Measurements from ENCODE around the gene SMIM38. TPM values are rescaled to one million over a fixed set of nuclear protein-coding genes. Genes with fewer than 3 reads are reported as not detected.

SMIM38 gene
- total and polyA plus RNA-seq, 2 donors (not counting 1 experiment from before 2014, with no cell fraction given) = 1.2 to 1.6 TPM

DNA sequence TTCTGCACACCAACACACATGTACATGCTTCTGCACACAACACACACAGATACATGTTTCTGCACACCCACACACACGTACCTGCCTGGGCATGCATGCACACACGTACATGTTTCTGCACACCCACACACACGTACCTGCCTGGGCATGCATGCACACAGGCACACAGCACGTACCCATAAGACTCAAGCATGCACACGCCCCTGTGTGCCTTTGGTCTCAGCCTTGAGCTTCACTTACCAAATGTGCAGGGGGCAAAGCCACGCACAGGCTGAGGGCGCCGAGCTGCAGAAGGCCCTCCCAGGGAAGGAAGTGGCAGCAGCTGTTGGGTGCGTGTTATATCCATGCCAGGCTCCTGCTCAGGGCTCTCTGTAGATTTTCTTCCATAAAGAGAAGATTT, 34.7 kb upstream of the SMIM38 start:
- TF ChIP-seq, protein P1, sequence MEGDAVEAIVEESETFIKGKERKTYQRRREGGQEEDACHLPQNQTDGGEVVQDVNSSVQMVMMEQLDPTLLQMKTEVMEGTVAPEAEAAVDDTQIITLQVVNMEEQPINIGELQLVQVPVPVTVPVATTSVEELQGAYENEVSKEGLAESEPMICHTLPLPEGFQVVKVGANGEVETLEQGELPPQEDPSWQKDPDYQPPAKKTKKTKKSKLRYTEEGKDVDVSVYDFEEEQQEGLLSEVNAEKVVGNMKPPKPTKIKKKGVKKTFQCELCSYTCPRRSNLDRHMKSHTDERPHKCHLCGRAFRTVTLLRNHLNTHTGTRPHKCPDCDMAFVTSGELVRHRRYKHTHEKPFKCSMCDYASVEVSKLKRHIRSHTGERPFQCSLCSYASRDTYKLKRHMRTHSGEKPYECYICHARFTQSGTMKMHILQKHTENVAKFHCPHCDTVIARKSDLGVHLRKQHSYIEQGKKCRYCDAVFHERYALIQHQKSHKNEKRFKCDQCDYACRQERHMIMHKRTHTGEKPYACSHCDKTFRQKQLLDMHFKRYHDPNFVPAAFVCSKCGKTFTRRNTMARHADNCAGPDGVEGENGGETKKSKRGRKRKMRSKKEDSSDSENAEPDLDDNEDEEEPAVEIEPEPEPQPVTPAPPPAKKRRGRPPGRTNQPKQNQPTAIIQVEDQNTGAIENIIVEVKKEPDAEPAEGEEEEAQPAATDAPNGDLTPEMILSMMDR (IDR thresholded peaks at IDR 0.05) = no peak
- no peak for TF ChIP-seq EZH2 (IDR thresholded peaks at IDR 0.05; ENCODE audit: borderline replicate concordance, insufficient read depth, low read depth, low read length, poor library complexity, severe bottlenecking)
- H3K79me2 ChIP-seq (ENCODE audit: control insufficient read depth, insufficient read depth, low read length) = no peaks in the 10 kb centered on the region
- intact Hi-C loops (cut with micrococcal nuclease) = no loop called here
- H3K27ac ChIP-seq (ENCODE audit: low read length in 2 of 2) = no peak overlapping the region
- no peak for DNase-seq
- no peak overlapping the region for H3K9ac ChIP-seq (ENCODE audit: low read length)
- ATAC-seq (ENCODE audit: low read depth) = no peak
- no peak overlapping the region for H3K4me2 ChIP-seq (replicated peaks; ENCODE audit: low read depth, low read length, poor library complexity, severe bottlenecking)
- peaks cover 22 to 32% of the 10 kb centered on the region in 2 donors for H3K4me1 ChIP-seq (ENCODE audit: control insufficient read depth in 2 of 2, insufficient read depth in 2 of 2, low read length in 2 of 2)
- Mint-ChIP-seq H3K27ac (no peak overlapping the region), H3K27me3 (no peaks in the 10 kb centered on the region), H3K4me3 (no peak overlapping the region), H3K9me3 (ENCODE audit: insufficient read depth) (no peaks in the 10 kb centered on the region), H3K4me1 (peaks cover 24% of the 10 kb centered on the region)
- H3K36me3 ChIP-seq (replicated peaks in 1 of 2; ENCODE audit: control extremely low read depth in 1 of 2, control insufficient read depth in 1 of 2, extremely low read depth in 1 of 2, insufficient read depth in 2 of 2, low read length in 1 of 2) = no peaks in the 10 kb centered on the region
- H3K27me3 ChIP-seq (replicated peaks in 1 of 4; ENCODE audit: control extremely low read depth in 1 of 4, control insufficient read depth in 3 of 4, insufficient read depth in 4 of 4, low read length in 3 of 4) = peaks cover 0 to 1% (median 0%) of the 10 kb centered on the region in 4 experiments
- ChIA-PET POLR2A (no interaction called here), CTCF (interaction anchor here (1.9 kb wide), 1 partner anchor 19 kb away, joined by 4 read pairs; no protein-coding TSS in a partner anchor)
- peaks cover 0 to 10% (median 0%) of the 10 kb centered on the region in 3 donors for H3K9me3 ChIP-seq (ENCODE audit: control extremely low read depth in 1 of 3, control insufficient read depth in 2 of 3, insufficient read depth in 1 of 3, low read length in 2 of 3)
- no peak overlapping the region for H2AFZ ChIP-seq (ENCODE audit: insufficient read depth, low read depth, low read length, poor library complexity, severe bottlenecking)
- 59% methylated on average over 8 of the region's 9 CpGs for WGBS (ENCODE audit: insufficient coverage)
- H4K20me1 ChIP-seq (ENCODE audit: control insufficient read depth, insufficient read depth, low read length, poor library complexity, severe bottlenecking) = no peaks in the 10 kb centered on the region
- no peak overlapping the region for H3K4me3 ChIP-seq (ENCODE audit: control extremely low read depth in 1 of 5, extremely low read depth in 1 of 5, insufficient read depth in 1 of 5, low read depth in 2 of 5, low read length in 4 of 5)

DNA sequence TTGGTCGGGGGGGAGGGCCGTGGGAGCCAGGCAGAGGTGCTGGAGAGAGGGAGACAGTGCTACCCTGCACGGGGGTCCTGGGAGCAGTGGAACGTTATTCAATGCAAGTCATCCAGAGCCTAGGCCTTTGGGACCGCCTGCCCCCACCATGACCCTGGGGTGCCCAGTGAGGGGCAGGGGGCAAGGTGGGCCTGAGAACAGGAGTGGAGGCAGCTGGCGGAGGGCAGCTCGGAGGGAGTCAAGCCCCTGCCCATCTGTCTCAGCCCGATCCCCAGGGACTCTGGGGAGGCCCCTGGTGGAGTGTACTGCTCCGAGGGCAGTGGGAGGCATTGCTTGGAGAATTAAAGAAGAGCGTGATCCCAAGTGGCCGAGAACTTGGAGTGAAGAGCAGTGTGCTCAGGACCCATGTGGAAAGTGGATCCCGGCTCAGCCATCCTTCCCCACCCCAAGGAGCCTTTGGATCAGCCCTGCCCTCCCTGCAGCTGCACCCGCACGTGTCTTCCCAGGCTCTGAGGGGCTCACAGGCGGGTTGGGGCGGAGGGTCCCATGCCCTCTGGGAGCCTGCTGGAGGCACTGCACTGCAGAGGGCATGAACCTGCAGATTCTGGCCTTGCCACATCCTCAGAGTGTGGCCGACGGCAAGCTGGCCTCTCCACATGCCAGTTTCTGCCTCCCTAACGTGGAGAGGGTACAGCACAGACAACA, 34.0 kb upstream of the SMIM38 start:
- H3K9ac ChIP-seq (ENCODE audit: low read length) = no peak overlapping the region
- intact Hi-C loops (cut with micrococcal nuclease) = no loop called here

More for the DNA sequence above, 34.0 kb upstream of the SMIM38 start:
- Histone ChIP-seq H2AFZ (ENCODE audit: insufficient read depth, low read depth, low read length, poor library complexity, severe bottlenecking) (no peak overlapping the region), H3K27me3 (replicated peaks in 1 of 4; ENCODE audit: control extremely low read depth in 1 of 4, control insufficient read depth in 3 of 4, insufficient read depth in 4 of 4, low read length in 3 of 4) (peaks cover 0 to 2% (median 0%) of the 10 kb centered on the region in 4 experiments), H3K4me1 (ENCODE audit: control insufficient read depth in 2 of 2, insufficient read depth in 2 of 2, low read length in 2 of 2) (peaks cover 22 to 32% of the 10 kb centered on the region in 2 donors), H3K27ac (ENCODE audit: low read length in 2 of 2) (no peak overlapping the region), H3K4me2 (replicated peaks; ENCODE audit: low read depth, low read length, poor library complexity, severe bottlenecking) (no peak overlapping the region), H3K4me3 (ENCODE audit: control extremely low read depth in 1 of 5, extremely low read depth in 1 of 5, insufficient read depth in 1 of 5, low read depth in 2 of 5, low read length in 4 of 5) (no peak overlapping the region), H4K20me1 (ENCODE audit: control insufficient read depth, insufficient read depth, low read length, poor library complexity, severe bottlenecking) (no peaks in the 10 kb centered on the region), H3K9me3 (ENCODE audit: control extremely low read depth in 1 of 3, control insufficient read depth in 2 of 3, insufficient read depth in 1 of 3, low read length in 2 of 3) (peaks cover 0 to 10% (median 0%) of the 10 kb centered on the region in 3 donors), H3K79me2 (ENCODE audit: control insufficient read depth, insufficient read depth, low read length) (no peaks in the 10 kb centered on the region), H3K36me3 (replicated peaks in 1 of 2; ENCODE audit: control extremely low read depth in 1 of 2, control insufficient read depth in 1 of 2, extremely low read depth in 1 of 2, insufficient read depth in 2 of 2, low read length in 1 of 2) (no peaks in the 10 kb centered on the region)
- ATAC-seq (ENCODE audit: low read depth) (no peak), DNase-seq (no peak)
- CTCF ChIA-PET = interaction anchor here (1.9 kb wide), 1 partner anchor 19 kb away, joined by 4 read pairs; no protein-coding TSS in a partner anchor
- Mint-ChIP-seq H3K27me3 (no peaks in the 10 kb centered on the region), H3K4me1 (peaks cover 24% of the 10 kb centered on the region), H3K4me3 (peak overlapping the region; percentile 5), H3K9me3 (ENCODE audit: insufficient read depth) (no peaks in the 10 kb centered on the region), H3K27ac (no peak overlapping the region)
- POLR2A ChIA-PET = no interaction called here
- 91% methylated on average over 19 of the region's 19 CpGs for WGBS (ENCODE audit: insufficient coverage)
- no peak for TF ChIP-seq EZH2 (IDR thresholded peaks at IDR 0.05; ENCODE audit: borderline replicate concordance, insufficient read depth, low read depth, low read length, poor library complexity, severe bottlenecking)
- TF ChIP-seq, protein P1 (IDR thresholded peaks at IDR 0.05) = no peak

Measured in B cell (primary cell).